ELF-1 (cell line): ENCODE results near the gene RGMA.
"Not testable (repeated sequence)": the region's sequence is repeated elsewhere in the genome, so short reads cannot be mapped to it uniquely, and the experiment has no call there.

Source experiments
- DNase-seq: peaks from one replicate; pipeline ENCODE4 v3.0.0-alpha.2; 2016; ENCODE audit warnings: low read depth, low spot score

The RGMA gene

GRCh38 chr15:93034512-93034911 lies 54.5 kb downstream of the RGMA start:
- no peak for DNase-seq

- no peak for DNase-seq
Observed at GRCh38 chr15:93033434-93034045, 55.5 kb downstream of the RGMA start.

DNA sequence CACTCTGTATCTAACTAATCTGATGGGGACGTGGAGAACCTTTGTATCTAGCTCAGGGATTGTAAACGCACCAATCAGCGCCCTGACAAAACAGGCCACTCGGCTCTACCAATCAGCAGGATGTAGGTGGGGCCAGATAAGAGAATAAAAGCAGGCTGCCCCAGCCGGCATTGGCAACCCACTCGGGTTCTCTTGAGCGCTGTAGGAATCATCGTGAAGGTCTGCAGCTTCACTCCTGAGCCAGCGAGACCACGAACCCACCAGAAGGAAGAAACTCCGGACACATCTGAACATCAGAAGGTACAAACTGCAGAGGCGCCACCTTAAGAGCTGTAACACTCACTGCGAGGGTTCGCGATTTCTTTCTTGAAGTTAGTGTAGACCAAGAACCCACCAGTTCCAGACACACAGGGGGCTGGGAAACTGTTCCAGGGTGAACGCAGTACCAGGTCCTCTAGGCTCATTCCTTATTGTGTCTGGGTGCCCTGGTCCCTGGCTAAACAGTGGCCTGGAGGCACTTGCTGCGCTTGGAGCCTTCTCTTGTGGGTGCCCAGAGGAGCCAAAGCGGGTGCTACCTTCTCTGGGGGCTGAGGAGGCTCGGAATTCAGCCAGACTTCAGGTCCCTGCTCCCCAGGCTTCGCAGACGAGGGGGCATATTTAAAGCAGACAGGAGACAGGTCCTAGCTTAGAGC lies 56.4 kb downstream of the RGMA start:
- not testable (repeated sequence) for DNase-seq

DNA sequence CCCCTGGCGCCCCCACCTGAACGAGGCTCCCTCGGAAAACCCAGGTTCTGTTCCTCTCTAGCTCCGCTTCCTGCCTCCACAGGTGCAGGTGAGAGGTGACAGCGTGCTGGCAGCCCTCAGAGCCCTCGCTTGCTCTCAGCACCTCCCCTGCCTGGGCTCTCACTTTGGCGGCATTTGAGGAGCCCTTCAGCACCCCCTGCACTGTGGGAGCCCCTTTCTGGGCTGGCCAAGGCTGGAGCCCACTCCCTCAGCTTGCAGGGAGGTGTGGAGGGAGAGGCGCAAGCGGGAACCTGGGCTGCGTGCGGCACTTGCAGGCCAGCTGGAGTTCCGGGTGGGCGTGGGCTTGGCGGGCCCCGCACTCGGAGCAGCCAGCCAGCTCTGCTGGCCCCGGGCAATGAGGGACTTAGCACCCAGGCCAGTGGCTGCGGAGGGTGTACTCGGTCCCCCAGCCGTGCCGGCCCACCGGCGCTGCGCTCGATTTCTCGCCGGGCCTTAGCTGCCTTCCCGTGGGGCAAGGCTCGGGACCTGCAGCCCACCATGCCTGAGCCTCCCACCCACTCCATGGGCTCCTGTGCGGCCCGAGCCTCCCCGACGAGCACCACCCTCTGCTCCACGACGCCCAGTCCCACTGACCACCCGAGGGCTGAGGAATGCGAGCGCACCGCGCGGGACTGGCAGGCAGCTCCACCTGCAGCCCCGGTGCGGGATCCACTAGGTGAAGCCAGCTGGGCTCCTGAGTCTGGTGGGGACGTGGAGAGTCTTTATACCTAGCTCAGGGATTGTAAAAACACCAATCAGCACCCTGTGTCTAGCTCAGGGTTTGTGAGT lies 57.2 kb downstream of the RGMA start:
- DNase-seq = not testable (repeated sequence)

DNA sequence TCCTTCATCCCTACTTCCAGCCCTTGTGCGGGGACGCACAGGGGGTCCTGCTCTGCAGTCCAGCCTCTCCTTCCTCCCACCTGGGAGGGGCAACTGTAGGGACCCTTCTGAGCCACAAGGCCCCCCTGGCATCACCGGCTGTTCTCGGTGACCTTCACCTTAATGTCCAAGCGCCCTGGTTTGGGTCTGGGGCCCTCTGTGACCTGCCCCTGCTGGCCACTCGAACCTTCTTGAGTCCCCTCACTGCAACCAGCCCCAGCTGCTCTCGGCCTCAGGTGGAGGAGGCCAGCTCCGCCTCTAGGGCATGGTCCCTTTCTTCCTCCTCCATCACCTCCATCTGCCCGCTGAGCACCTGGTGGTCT lies 57.9 kb downstream of the RGMA start:
- DNase-seq = no peak

DNA sequence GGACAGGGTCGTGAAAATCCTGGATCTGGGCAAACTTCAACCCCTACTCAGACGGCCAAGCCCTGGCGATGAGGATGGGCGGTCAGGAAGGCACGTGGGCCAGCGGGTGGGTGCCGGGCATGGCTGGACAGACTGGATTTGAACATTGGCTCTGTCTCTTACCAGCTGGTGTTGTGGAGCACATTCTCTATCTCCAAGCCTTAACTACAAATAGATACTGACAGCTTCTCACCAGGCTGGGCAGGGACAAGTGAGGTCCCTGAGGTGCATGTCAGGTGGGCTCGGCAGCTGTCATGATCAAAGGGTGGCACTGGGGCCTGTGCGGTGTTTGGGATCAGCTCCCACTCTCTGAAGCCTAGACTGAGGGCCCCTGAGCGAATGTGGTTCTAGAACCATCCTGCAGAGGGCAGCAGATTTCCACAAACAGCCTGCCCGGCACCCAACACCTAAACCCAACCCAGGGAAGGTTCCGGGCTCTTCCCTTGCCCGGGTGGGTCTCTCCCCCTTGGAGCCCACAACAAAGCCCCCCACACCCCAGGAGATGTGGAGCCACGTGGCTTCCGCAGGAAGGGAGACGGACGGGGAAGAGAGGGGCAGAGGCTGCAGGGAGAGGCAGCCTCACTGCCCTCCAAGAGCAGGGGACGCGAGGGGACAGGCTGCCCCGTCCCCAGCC lies 58.4 kb downstream of the RGMA start:
- peak; percentile 90 for DNase-seq

GRCh38 chr15:93029836-93030429 lies 59.1 kb downstream of the RGMA start:
- peak; percentile 44 for DNase-seq

GRCh38 chr15:93029214-93029835 lies 59.7 kb downstream of the RGMA start:
- no peak for DNase-seq

DNA sequence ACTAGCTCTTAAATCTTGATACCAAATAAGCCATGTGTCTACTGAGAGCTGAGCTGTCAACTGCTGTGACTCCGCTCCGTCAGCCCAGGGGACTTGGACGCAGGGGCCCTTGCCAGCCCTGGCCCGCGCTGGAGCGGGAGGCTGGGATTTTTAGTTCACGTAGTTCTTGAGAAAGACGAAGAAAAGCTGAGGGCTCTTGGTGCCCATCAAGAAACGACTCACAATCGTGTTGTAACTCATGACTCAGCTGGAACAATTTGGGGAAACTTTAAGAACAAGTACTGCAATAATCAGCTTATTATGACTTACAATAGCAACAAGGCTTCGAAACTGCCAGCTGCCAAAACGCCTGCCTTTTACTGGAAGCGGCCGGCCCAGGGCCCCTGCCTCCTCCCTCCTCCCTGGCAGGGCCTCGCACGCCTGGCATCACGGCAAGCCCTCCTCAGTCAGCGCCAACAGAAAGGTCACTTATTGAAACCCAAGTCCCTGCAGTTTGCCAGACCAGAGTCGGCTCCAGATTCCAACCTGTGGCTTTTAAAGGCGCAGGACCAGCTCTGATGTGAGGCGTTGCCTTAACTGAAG lies 60.3 kb downstream of the RGMA start:
- DNase-seq = no peak

GRCh38 chr15:93028111-93028631 lies 60.8 kb downstream of the RGMA start:
- no peak for DNase-seq

GRCh38 chr15:93027413-93027812 lies 61.6 kb downstream of the RGMA start:
- no peak for DNase-seq

GRCh38 chr15:93026380-93026817 lies 62.6 kb downstream of the RGMA start:
- DNase-seq = no peak

- DNase-seq = no peak
Observed at GRCh38 chr15:93025625-93025982, 63.4 kb downstream of the RGMA start.

- no peak for DNase-seq
Observed at GRCh38 chr15:93024716-93025624, 64.0 kb downstream of the RGMA start.

DNA sequence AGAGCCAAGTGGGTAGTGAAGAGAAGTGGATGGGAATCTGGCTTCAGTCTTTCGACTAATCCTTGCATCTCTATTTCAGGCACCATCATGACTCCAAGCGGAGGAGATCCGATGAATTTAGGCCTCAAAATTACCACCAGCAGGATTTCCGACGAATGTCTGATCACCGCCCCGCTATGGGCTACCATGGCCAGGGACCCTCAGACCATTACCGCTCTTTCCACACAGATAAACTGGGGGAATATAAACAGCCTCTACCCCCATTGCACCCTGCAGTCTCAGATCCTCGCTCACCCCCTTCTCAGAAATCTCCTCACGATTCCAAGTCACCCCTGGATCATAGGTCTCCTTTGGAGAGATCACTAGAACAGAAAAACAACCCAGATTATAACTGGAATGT lies 64.7 kb downstream of the RGMA start:
- DNase-seq = no peak

- DNase-seq = no peak
Observed at GRCh38 chr15:93020976-93021772, 67.8 kb downstream of the RGMA start.

DNA sequence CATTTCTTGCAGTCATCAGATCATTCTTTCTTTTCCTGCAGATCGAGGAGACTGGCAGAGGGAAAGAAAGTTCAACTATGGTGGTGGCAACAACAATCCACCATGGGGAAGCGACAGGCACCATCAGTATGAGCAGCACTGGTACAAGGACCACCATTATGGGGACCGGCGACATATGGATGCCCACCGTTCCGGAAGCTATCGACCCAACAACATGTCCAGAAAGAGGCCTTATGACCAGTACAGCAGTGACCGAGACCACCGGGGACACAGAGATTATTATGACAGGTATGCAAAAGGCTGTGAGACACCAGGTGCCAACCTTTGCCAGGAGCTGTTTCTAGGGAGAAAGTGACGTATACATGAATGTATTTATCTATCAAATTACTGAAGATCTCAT lies 69.0 kb downstream of the RGMA start:
- no peak for DNase-seq

DNA sequence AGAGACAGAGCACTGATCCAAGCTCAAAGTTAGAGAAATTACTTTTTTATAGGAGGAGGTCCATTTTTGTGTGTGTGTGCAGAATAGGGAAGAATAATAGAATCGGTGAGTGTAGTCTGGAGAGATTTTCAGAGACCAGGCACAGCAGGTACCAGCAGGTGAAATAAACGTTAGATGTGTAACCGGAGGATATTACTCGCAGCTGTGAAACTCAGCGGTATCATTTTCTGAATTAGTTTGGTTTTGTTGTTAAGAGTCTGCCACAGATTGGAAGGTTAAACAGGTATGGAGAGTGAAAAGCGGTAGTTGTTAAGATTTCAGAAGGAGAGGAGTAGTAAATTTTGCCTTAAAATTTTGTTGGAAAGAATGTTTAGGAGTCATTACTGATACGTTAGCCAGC lies 69.9 kb downstream of the RGMA start:
- no peak for DNase-seq

GRCh38 chr15:93018574-93018973 lies 70.4 kb downstream of the RGMA start:
- no peak for DNase-seq
